HepG2 (cell line): ENCODE data around the gene TACC3. TPM values are rescaled to one million over a fixed set of nuclear protein-coding genes. Genes with fewer than 3 reads are reported as not detected.

ENCODE experiments used
- HES4 ChIP-seq: sonication (generic); formaldehyde crosslinking; IDR thresholded peaks from 2 replicates; pipeline ENCODE4 v1.9.0; 2021; ENCODE audit warnings: mild to moderate bottlenecking, missing genetic modification reagents, borderline replicate concordance
- KLF9 ChIP-seq: IDR thresholded peaks from 2 replicates; pipeline ENCODE4 v1.6.1; 2016; ENCODE audit warnings: low read depth
- LCORL ChIP-seq, 2 experiments: fragments of 450-650 bp in 1 of 2; sonication (generic) in 1 of 2; formaldehyde crosslinking in 1 of 2; IDR thresholded peaks; 2 replicates each; pipeline versions ENCODE4 v1.5.0 to v1.6.1; 2017 to 2020; ENCODE audit warnings: antibody characterized with exemption in 1 of 2, missing genetic modification reagents in 1 of 2
- NFYC ChIP-seq: IDR thresholded peaks from 2 replicates; pipeline ENCODE4 v1.6.1; 2016; ENCODE audit warnings: missing genetic modification reagents, missing compliant biosample characterization
- PHF8 ChIP-seq: sonication (generic); formaldehyde crosslinking; IDR thresholded peaks from 2 replicates; pipeline ENCODE4 v1.5.0; 2020; ENCODE audit warnings: missing genetic modification reagents
- TGIF2 ChIP-seq: IDR thresholded peaks from 2 replicates; pipeline ENCODE4 v1.6.1; 2016; ENCODE audit warnings: control low read depth, missing compliant biosample characterization
- ZFP37 ChIP-seq: sonication (generic); formaldehyde crosslinking; IDR thresholded peaks from 2 replicates; pipeline ENCODE4 v1.4.0; 2020; ENCODE audit warnings: missing genetic modification reagents, borderline replicate concordance
- ZNF652 ChIP-seq: IDR thresholded peaks from 2 replicates; pipeline ENCODE4 v1.6.1; 2016; ENCODE audit warnings: low read depth, borderline replicate concordance
- ZNF670 ChIP-seq: sonication (generic); formaldehyde crosslinking; IDR thresholded peaks from 2 replicates; pipeline ENCODE4 v1.8.0; 2022; ENCODE audit warnings: mild to moderate bottlenecking, missing genetic modification reagents, borderline replicate concordance
- ZNF792 ChIP-seq: IDR thresholded peaks from 2 replicates; pipeline ENCODE4 v1.6.1; 2016
- ZSCAN21 ChIP-seq: sonication (generic); formaldehyde crosslinking; IDR thresholded peaks from 2 replicates; pipeline ENCODE4 v1.8.0; 2022; ENCODE audit warnings: mild to moderate bottlenecking, missing genetic modification reagents, moderate library complexity, borderline replicate concordance
- polyA plus RNA-seq, 8 experiments: library from polyadenylated mRNA; depleted of rRNA in 3 of 8; stranded (reverse) in 7 of 8; unstranded in 1 of 8; fragments of >200 nt; fragmentation: Illumina TruSeq in 4 of 8; extraction: Trizol in 4 of 8; gene quantifications; 2 replicates each; pipeline versions ENCODE4 v1.2.1 to v1.2.3, GENCODE V29; 2011 to 2016; ENCODE audit warnings: low read depth in 4 of 8, missing spikeins in 1 of 8, mixed read lengths in 1 of 8; ENCODE audit not compliant: insufficient read depth in 1 of 8
- total RNA-seq, 5 experiments: library from RNA; depleted of rRNA; stranded (reverse); fragments of >200 nt; fragmentation: Illumina TruSeq; extraction: Trizol; gene quantifications; 2 replicates each; pipeline ENCODE4 v1.2.3, GENCODE V29; 2016; ENCODE audit warnings: low read depth in 1 of 5
- TF ChIP-seq, protein P1 (sequence below): sonication (generic); formaldehyde crosslinking; IDR thresholded peaks from 2 replicates; pipeline ENCODE4 v1.5.0; 2020; ENCODE audit warnings: mild to moderate bottlenecking, missing genetic modification reagents, borderline replicate concordance
- TF ChIP-seq, protein P2 (sequence below): sonication (generic); formaldehyde crosslinking; IDR thresholded peaks from 2 replicates; pipeline ENCODE4 v1.4.0; 2020; ENCODE audit warnings: missing genetic modification reagents
- TF ChIP-seq, protein P3 (sequence below): sonication (generic); formaldehyde crosslinking; IDR thresholded peaks from 2 replicates; pipeline ENCODE4 v1.4.0; 2020; ENCODE audit warnings: missing genetic modification reagents, borderline replicate concordance
- TF ChIP-seq, protein P4 (sequence below): sonication (generic); formaldehyde crosslinking; IDR thresholded peaks from 2 replicates; pipeline ENCODE4 v1.8.0; 2023; ENCODE audit warnings: mild to moderate bottlenecking, missing genetic modification reagents

Gene TACC3
- total and polyA plus RNA-seq, 2 of the 13 experiments (the other 11 are each of a cell fraction or from before 2014, with no cell fraction given) = 20.3 to 21.2 TPM

DNA sequence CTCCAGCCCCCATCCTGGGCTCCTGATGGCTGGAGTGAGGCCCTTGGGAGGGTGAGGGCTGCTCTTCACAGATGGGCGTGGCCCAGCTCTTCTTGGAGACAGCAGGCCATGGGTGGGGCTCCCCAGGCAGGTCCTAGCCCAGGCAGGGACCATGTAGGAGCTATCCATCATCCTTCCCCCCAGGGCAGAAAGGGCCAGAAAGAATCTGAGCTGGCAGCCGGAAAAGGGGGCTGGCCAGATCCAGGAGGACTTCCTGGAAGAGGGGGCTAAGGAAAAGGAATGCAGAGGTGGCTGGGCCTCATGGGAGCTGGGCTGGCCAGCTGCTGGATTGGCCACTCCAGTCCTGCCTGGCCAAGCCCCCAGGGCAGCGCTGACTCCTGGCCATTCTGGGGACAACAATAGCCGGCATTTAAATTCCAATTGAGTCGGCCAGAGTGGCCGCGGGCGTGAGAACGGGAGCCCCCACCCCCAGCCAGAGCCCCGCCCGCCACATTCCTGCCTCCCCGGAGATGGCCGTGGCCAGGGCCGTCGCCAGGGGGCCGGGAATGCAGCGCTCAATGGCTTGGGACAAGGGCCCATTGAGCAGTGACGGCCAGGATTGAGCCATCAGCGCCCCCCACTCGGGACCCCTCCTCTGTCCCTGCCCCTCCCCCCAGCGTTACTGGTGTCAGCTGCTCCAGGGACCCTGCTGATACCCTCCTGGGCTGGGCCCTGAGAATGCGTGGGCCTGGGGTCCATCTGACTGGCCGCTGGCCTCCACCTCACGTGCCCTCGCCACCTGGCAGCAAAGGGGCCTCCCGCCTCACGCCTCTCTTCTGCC, 56.7 kb downstream of the TACC3 start (continued):
- TF ChIP-seq, protein P1, sequence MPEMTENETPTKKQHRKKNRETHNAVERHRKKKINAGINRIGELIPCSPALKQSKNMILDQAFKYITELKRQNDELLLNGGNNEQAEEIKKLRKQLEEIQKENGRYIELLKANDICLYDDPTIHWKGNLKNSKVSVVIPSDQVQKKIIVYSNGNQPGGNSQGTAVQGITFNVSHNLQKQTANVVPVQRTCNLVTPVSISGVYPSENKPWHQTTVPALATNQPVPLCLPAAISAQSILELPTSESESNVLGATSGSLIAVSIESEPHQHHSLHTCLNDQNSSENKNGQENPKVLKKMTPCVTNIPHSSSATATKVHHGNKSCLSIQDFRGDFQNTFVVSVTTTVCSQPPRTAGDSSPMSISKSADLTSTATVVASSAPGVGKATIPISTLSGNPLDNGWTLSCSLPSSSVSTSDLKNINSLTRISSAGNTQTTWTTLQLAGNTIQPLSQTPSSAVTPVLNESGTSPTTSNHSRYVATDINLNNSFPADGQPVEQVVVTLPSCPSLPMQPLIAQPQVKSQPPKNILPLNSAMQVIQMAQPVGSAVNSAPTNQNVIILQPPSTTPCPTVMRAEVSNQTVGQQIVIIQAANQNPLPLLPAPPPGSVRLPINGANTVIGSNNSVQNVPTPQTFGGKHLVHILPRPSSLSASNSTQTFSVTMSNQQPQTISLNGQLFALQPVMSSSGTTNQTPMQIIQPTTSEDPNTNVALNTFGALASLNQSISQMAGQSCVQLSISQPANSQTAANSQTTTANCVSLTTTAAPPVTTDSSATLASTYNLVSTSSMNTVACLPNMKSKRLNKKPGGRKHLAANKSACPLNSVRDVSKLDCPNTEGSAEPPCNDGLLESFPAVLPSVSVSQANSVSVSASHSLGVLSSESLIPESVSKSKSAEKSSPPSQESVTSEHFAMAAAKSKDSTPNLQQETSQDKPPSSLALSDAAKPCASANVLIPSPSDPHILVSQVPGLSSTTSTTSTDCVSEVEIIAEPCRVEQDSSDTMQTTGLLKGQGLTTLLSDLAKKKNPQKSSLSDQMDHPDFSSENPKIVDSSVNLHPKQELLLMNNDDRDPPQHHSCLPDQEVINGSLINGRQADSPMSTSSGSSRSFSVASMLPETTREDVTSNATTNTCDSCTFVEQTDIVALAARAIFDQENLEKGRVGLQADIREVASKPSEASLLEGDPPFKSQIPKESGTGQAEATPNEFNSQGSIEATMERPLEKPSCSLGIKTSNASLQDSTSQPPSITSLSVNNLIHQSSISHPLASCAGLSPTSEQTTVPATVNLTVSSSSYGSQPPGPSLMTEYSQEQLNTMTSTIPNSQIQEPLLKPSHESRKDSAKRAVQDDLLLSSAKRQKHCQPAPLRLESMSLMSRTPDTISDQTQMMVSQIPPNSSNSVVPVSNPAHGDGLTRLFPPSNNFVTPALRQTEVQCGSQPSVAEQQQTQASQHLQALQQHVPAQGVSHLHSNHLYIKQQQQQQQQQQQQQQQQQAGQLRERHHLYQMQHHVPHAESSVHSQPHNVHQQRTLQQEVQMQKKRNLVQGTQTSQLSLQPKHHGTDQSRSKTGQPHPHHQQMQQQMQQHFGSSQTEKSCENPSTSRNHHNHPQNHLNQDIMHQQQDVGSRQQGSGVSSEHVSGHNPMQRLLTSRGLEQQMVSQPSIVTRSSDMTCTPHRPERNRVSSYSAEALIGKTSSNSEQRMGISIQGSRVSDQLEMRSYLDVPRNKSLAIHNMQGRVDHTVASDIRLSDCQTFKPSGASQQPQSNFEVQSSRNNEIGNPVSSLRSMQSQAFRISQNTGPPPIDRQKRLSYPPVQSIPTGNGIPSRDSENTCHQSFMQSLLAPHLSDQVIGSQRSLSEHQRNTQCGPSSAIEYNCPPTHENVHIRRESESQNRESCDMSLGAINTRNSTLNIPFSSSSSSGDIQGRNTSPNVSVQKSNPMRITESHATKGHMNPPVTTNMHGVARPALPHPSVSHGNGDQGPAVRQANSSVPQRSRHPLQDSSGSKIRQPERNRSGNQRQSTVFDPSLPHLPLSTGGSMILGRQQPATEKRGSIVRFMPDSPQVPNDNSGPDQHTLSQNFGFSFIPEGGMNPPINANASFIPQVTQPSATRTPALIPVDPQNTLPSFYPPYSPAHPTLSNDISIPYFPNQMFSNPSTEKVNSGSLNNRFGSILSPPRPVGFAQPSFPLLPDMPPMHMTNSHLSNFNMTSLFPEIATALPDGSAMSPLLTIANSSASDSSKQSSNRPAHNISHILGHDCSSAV (CRISPR knock-in tag) = no peak
- TF ChIP-seq, protein P2, sequence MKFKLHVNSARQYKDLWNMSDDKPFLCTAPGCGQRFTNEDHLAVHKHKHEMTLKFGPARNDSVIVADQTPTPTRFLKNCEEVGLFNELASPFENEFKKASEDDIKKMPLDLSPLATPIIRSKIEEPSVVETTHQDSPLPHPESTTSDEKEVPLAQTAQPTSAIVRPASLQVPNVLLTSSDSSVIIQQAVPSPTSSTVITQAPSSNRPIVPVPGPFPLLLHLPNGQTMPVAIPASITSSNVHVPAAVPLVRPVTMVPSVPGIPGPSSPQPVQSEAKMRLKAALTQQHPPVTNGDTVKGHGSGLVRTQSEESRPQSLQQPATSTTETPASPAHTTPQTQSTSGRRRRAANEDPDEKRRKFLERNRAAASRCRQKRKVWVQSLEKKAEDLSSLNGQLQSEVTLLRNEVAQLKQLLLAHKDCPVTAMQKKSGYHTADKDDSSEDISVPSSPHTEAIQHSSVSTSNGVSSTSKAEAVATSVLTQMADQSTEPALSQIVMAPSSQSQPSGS (CRISPR knock-in tag) = no peak
- TF ChIP-seq KLF9 (CRISPR knock-in tag) (no peak), ZNF792 (CRISPR knock-in tag) (0 out of 2 replicates have a peak, but pooled peaks have one; percentile 23), PHF8 (CRISPR knock-in tag) (no peak; the same call in 1 of the 2 replicates), HES4 (CRISPR knock-in tag) (no peak), LCORL (IDR thresholded peaks at IDR 0.05) (no peak), LCORL (CRISPR knock-in tag; IDR thresholded peaks at IDR 0.05) (peak; percentile 83), TGIF2 (CRISPR knock-in tag) (no peak), ZSCAN21 (CRISPR knock-in tag) (no peak), NFYC (CRISPR knock-in tag) (peak; percentile 45; the same call in 1 of the 2 replicates), ZNF652 (no peak), ZNF670 (no peak), ZFP37 (CRISPR knock-in tag) (no peak)
- TF ChIP-seq, protein P3, sequence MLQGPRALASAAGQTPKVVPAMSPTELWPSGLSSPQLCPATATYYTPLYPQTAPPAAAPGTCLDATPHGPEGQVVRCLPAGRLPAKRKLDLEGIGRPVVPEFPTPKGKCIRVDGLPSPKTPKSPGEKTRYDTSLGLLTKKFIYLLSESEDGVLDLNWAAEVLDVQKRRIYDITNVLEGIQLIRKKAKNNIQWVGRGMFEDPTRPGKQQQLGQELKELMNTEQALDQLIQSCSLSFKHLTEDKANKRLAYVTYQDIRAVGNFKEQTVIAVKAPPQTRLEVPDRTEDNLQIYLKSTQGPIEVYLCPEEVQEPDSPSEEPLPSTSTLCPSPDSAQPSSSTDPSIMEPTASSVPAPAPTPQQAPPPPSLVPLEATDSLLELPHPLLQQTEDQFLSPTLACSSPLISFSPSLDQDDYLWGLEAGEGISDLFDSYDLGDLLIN (CRISPR knock-in tag) = no peak
- TF ChIP-seq, protein P4, sequence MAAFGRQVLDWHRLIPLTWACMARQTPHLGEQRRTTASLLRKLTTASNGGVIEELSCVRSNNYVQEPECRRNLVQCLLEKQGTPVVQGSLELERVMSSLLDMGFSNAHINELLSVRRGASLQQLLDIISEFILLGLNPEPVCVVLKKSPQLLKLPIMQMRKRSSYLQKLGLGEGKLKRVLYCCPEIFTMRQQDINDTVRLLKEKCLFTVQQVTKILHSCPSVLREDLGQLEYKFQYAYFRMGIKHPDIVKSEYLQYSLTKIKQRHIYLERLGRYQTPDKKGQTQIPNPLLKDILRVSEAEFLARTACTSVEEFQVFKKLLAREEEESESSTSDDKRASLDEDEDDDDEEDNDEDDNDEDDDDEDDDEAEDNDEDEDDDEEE = no peak
